Heart left ventricle (tissue), 16 donors: ENCODE results near the gene BMPR1A. TPM values are rescaled to one million over a fixed set of nuclear protein-coding genes. Genes with fewer than 3 reads are reported as not detected.

Source experiments
- ATAC-seq, 4 donors: fragments of 200-7000 bp; cut with Tn5 transposase; one replicate each; pipeline ENCODE4 v1.9.1; 2020 to 2022; ENCODE audit warnings: moderate library complexity in 4 of 4, mild to moderate bottlenecking in 3 of 4, moderate number of reproducible peaks in 1 of 4
- DNase-seq, 5 donors: peaks; one replicate each; pipeline ENCODE4 v3.0.0-alpha.2; 2020
- H3K27ac ChIP-seq, 12 donors: fragments of 200-600 bp; sonication (generic) in 4 of 12; one replicate each; pipeline versions ENCODE4 v1.5.0 to v1.8.0; 2016 to 2022; ENCODE audit warnings: mild to moderate bottlenecking in 2 of 12
- H3K27me3 ChIP-seq, 9 donors: fragments of 200-600 bp; sonication (generic) in 2 of 9; one replicate each; pipeline versions ENCODE4 v1.5.1 to v1.8.0; 2016 to 2022; ENCODE audit warnings: mild to moderate bottlenecking in 3 of 9
- H3K36me3 ChIP-seq, 9 donors: fragments of 200-600 bp; sonication (generic) in 2 of 9; one replicate each; pipeline versions ENCODE4 v1.5.0 to v1.8.0; 2018 to 2022; ENCODE audit warnings: mild to moderate bottlenecking in 2 of 9
- H3K4me1 ChIP-seq, 12 donors: fragments of 200-600 bp; sonication (generic) in 4 of 12; one replicate each; pipeline versions ENCODE4 v1.5.0 to v1.8.0; 2016 to 2022; ENCODE audit warnings: mild to moderate bottlenecking in 3 of 12
- H3K4me3 ChIP-seq, 12 donors: fragments of 200-600 bp; sonication (generic) in 4 of 12; one replicate each; pipeline versions ENCODE4 v1.5.0 to v1.8.0; 2017 to 2022; ENCODE audit warnings: mild to moderate bottlenecking in 9 of 12, moderate library complexity in 4 of 12
- H3K9me3 ChIP-seq, 12 donors: fragments of 200-600 bp; sonication (generic) in 4 of 12; one replicate each; pipeline versions ENCODE4 v1.5.0 to v1.8.0; 2016 to 2022; ENCODE audit warnings: mild to moderate bottlenecking in 1 of 12
- CTCF ChIP-seq, 12 donors: fragments of 200-600 bp; sonication (generic) in 4 of 12; IDR thresholded peaks; one replicate each; pipeline versions ENCODE4 v1.5.0 to v1.8.0; 2018 to 2022; ENCODE audit warnings: antibody characterized with exemption in 12 of 12, mild to moderate bottlenecking in 5 of 12
- POLR2A ChIP-seq, 2 donors: fragments of 450-650 bp; IDR thresholded peaks; one replicate each; pipeline ENCODE4 v1.6.1; 2017; ENCODE audit warnings: antibody characterized with exemption in 2 of 2, mild to moderate bottlenecking in 2 of 2, moderate library complexity in 2 of 2
- WGBS, 4 donors: extraction: QIAGEN DNeasy Blood & Tissue Kit in 2 of 4; methylation state at CpG; one replicate each; pipeline versions ENCODE4 v1.1.5 to v1.1.7; 2013 to 2018; 5-methylcytosine and 5-hydroxymethylcytosine counted together
- intact Hi-C, 10 donors: fragments of 100-400 bp; cut with DNase I; formaldehyde crosslinking; loops; one replicate each; pipeline versions ENCODE4 v1.11.1 to v1.14.2; 2022
- polyA plus RNA-seq, 2 donors: library from polyadenylated mRNA; stranded (reverse); fragments of 200-250 nt; gene quantifications; one replicate each; pipeline ENCODE4 v1.2.3, GENCODE V29; 2013
- total RNA-seq, 9 donors: library from RNA; depleted of rRNA in 2 of 9; stranded (reverse); fragments of >200 nt in 2 of 9; fragmentation: NEBNext Ultra II Directional in 3 of 9; extraction: Animal tissue kit (Norgen Biotek cat#: 25700) in 3 of 9; gene quantifications; one replicate each; pipeline versions ENCODE4 v1.1.0 to v1.2.4, GENCODE V29; 2016 to 2023
- donor health status: ischemic (EF 13 %, LVEDD 7.1; RV severe dilation, severe dysfunction).
- donor health status: healthy with polysubstance abuse.
- donor health status: DM: no; HTN: yes; CAD: no.
- donor health status: DM: no; HTN: no; CAD: no.
- donor health status: ischemic (EF 25% LVEDD 6.9; RV normal size, moderate dysfunction).
- donor health status: ischemic (EF 25% LVEDD 5.7; RV mildly dilated, moderate dysfunction).
- donor health status: healthy.
- donor health status: DM: yes; HTN: yes; CAD: no.
- donor health status: ischemic (EF 35%, LVEDD 5.7; RV mildly dilated, moderate dysfunction).
- donor health status: nonischemic (EF 11% LVEDD 7.7; RV severe dilation, severe dysfunction).
- donor health status: DM: yes; HTN: yes; CAD: no.
- donor health status: PGD.
- donor health status: ischemic (EF 29% LVEDD 5.4; RV normal size, mild dysfunction).
- donor health status: nonischemic (EF 23%, LVEDD 6.1; RV moderate dilation, normal function).

BMPR1A gene
- total and polyA plus RNA-seq, 11 donors, result 6.3 to 72.0 (median 40.1) TPM

DNA sequence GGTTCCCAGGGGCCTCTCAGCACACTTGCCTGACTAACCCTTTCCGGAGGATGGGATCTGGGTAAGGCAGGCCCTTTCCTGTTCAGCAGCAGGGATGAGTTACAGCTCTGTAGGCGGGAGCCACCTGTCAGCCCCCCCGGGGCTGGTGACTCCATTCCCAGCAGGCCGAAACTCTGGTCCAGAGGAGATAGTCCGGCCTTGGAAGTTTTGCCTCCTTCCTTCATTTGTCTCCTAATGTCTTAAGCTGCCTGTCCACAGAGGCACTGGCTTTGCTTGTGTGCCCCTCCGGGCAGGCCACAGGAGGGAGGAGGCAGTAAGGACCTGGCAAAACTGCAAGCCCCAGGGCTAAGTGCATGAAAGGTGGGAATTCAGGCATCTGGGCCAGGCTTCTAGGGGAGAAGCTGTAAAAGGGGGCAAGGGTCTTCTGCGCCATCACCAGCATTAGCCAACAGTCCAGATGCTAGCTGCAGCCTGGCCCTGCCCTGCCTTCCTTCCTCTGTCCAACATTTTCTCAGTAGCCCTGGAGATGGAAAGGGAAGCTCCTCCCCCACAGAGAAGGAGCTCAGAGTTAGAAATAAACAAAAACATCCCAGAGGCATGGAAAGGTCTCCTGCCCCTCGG, 213.1 kb downstream of the BMPR1A start:
- intact Hi-C loops, result loop anchor here in 5 of 10 donors (5.0 to 10.0 kb wide), 3 partner anchors 32 to 125 kb away; partner anchors contain the start of genes GLUD1 (in 3 of the 5) and SHLD2 (in 2 of the 5)
- ATAC-seq, result peak in 3 of 4 donors; percentile 1 to 14 (median 3)

DNA sequence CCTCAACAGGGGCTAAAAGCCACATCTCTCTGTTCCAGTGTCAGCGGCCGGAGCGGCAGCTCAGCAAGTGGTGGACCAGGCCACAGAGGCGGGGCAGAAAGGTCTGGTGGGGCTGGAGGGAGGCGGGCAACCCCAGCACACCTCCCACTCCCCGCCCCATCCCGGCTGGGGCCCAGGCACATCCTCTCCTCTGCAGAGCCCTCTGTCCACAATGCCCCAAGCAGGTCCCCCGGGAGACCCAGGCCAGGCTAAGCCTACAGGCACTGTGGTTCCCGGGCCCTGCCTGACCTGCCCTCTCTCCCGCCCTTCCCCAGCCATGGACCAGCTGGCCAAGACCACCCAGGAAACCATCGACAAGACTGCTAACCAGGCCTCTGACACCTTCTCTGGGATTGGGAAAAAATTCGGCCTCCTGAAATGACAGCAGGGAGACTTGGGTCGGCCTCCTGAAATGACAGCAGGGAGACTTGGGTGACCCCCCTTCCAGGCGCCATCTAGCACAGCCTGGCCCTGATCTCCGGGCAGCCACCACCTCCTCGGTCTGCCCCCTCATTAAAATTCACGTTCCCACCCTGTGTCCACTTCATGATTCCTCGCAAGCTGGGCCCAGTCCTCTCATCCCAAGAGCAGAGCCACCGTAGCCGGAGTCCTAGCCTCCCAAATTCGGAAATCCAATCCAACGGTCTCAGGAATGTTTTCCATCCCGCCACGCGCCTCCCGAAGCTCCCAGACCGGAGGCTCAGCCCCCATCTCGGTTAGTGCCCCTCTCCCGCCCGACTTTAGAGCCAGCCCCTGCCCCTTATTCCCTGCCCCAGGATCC, 214.0 kb downstream of the BMPR1A start:
- Histone ChIP-seq H3K36me3 (no peaks in the 10 kb centered on the region), H3K4me1 (peaks cover 7 to 66% (median 47%) of the 10 kb centered on the region in 12 donors), H3K27ac (peak overlapping the region; percentile 77 to 98 (median 92)), H3K27me3 (peaks cover 0 to 11% (median 0%) of the 10 kb centered on the region in 9 donors), H3K9me3 (no peaks in the 10 kb centered on the region), H3K4me3 (peak overlapping the region; percentile 41 to 84 (median 65))
- WGBS, 4 donors, result 35 to 55% (median 43%) methylated on average over 26 to 30 of the region's 30 CpGs
- peak; percentile 46 to 75 (median 55) for ATAC-seq
- TF ChIP-seq POLR2A (IDR thresholded peaks at IDR 0.05) (peak in 1 of 2 donors; percentile 50), CTCF (IDR thresholded peaks at IDR 0.05) (no peak)
- intact Hi-C loops, result loop anchor here in 5 of 10 donors (5.0 to 10.0 kb wide), 3 partner anchors 33 to 124 kb away; partner anchors contain the start of genes GLUD1 (in 3 of the 5) and SHLD2 (in 2 of the 5)
- DNase-seq, result peak; percentile 86 to 90 (median 87)

More for the DNA sequence above, 213.1 kb downstream of the BMPR1A start:
- H3K9me3 ChIP-seq, result no peaks in the 10 kb centered on the region
- no peak for TF ChIP-seq POLR2A (IDR thresholded peaks at IDR 0.05)
- TF ChIP-seq CTCF (IDR thresholded peaks at IDR 0.05), result no peak
- peak overlapping the region; percentile 77 to 98 (median 92) for H3K27ac ChIP-seq
- peaks cover 0 to 11% (median 0%) of the 10 kb centered on the region in 9 donors for H3K27me3 ChIP-seq
- peak in 4 of 5 donors; percentile 38 to 58 (median 47) for DNase-seq
- H3K36me3 ChIP-seq, result no peaks in the 10 kb centered on the region
- WGBS, 4 donors, result 30 to 53% (median 49%) methylated on average over 4 to 8 of the region's 8 CpGs
- peaks cover 7 to 66% (median 47%) of the 10 kb centered on the region in 12 donors for H3K4me1 ChIP-seq
- H3K4me3 ChIP-seq, result peak overlapping the region; percentile 54 to 84 (median 65)

DNA sequence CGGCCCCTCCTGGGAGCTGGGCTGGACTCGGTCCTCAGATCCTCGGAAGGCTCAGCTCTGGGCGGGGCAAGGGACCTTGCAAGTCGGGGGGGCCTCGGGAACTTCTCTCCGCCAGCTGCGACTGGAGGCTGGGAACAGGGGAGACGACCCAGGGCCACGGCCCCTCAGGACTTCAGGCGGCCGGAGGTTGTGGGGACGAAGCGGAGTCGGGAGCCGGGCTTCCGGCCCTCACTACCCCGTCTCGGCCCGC, 214.5 kb downstream of the BMPR1A start:
- Histone ChIP-seq H3K4me1 (peaks cover 7 to 63% (median 46%) of the 10 kb centered on the region in 12 donors), H3K4me3 (peak overlapping the region; percentile 41 to 84 (median 65)), H3K9me3 (no peaks in the 10 kb centered on the region), H3K36me3 (no peaks in the 10 kb centered on the region), H3K27ac (peak overlapping the region; percentile 77 to 98 (median 92)), H3K27me3 (peaks cover 0 to 11% (median 0%) of the 10 kb centered on the region in 9 donors)
- peak in 2 of 4 donors; percentile 30 to 38 for ATAC-seq
- DNase-seq, result peak in 1 of 5 donors; percentile 93
- intact Hi-C loops, result loop anchor here in 5 of 10 donors (5.0 to 10.0 kb wide), 3 partner anchors 34 to 124 kb away; partner anchors contain the start of genes GLUD1 (in 3 of the 5) and SHLD2 (in 2 of the 5)
- TF ChIP-seq POLR2A (IDR thresholded peaks at IDR 0.05), result peak; percentile 12 to 81
- TF ChIP-seq CTCF (IDR thresholded peaks at IDR 0.05), result no peak
- WGBS, 4 donors, result 7 to 13% (median 9%) methylated on average over 6 to 20 of the region's 20 CpGs; no CpG with 5 or more reads in 1 of the 4 donors
